ENCODE results near the gene CRACDL.

The CRACDL gene

DNA sequence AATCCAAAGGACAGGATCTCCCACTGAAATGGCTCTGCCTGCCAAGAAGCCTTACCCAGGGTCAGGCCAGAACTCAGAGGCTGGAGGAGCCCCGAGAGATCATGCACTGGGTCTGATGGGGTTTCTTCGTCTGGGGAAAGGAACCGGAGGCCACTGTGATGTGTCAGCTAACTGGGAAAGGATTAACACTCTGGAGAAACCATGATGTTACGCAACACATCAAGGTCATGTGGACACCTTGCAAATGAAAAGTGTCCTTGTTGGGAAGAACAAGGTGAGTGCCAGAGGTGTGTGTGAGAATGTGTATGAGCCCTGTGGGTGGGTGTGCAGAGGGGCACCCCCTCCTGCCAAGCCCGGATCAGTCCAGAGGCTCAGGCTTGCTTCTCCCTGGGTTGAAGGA, 86.9 kb downstream of the CRACDL start:
- DNase-seq: no peak

DNA sequence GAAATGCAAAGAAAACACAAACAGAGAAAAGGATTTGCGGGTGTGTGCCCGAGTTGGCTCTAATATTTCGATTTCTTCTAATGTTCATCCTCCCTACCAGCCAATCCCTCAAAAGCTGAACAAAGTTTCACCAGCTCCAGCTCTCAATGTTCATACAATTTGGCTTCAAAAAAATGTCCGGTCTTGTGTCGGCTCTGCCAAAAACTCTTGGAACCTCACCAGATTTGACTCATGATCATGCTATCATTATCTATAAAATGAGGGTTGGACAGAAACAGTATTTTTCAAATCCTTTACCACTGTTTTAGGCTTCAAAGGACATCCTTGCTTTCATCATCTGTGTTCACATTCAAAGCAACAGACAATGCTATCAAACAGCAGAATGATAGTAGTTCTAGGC, 88.2 kb downstream of the CRACDL start:
- DNase-seq: no peak

DNA sequence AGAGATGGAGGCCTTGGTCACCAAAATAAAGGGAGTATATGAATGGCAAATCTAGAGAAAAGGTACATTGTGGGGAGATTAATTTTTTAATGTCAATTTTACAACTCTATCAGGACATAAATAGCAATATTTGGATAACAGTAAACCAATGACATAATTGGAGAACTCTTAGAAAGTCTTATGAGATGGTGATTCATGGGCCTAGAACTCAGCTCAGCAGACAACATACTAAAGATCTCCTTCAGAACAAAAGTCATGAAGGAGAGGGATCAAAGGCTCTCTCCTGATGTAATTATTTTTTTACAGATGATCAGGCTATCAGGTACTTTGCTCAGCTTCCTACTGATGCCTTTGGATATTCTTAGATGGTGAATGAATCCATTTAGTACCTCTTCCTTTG, 90.0 kb downstream of the CRACDL start:
- DNase-seq: no peak

DNA sequence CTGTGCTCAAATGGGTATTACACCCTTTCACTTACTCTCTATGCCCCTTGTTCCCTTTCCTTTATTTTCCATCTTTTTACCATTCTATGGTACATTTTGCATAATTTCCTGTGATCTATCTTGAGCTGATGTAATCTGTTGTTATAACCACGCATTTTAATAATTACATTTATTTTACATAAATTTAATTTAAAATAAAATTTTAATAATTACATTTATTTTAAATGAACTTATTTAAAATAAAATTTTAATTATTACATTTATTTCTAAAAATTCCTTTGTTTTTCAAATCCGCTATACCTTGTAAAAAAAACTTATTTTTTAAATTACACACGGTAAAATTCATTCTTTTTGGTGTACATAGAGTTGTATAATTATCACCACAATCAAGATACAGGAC, 93.9 kb downstream of the CRACDL start:
- DNase-seq: no peak

DNA sequence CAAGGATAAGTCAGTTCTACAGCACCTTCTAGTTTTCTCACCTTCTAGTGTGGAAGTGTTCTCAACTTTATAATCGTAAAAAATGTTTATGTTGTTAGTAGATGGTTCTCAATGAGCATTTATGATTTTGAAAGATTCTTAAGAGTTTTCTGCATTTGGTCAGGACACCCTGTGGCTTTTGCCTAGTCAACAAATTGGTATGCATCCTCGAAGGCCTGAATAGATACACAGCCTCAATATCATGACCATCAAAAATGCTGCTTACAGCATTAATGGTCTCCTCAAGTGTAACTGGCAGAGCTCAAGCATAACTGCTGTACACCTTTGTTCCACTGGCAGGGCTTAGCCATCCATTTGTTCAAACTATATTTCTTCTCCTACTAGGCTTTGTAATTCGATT, 96.7 kb downstream of the CRACDL start:
- no peak for DNase-seq

DNA sequence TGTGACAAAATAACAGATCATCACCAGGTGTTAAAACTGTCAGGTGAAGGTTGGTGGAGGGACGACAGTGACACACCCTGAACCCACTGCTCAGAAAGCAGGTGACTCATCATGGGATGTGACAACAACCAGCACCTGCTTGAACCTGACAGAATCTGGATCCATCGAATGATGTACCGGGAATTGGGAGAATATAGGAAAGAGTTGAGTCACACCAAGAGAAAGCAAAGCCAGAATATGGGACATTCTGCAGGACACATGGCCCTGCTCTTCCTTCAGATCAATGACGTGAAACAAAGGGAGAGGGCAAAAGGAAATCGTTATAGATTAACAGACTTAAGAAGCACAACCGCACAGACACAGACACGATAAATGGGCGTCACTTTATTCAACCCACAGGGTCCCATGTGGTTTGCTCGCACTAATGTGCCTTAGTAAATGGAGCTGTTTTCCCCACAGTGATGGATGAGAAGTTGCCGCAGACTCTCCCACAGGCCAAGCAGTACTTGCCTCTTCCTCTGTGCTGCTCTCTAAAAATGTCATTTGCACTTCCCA, 100.1 kb downstream of the CRACDL start:
- no peak for DNase-seq

DNA sequence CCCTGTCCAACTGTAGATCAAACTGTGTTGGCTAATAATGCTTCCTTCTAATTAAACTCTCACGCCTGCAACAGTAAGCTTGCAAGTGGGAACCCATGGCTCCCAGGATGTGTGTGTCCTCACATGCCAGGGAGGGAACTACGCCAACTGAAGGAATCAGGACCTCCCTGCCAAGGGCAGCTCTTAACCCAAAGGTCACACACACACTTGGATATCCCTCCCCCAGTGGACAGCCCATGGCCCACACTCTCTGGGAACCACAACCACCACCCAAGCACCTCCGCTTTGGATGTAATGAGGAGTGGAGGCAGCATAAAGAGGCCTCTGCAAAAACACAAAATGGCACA, 102.1 kb downstream of the CRACDL start:
- no peak for DNase-seq

DNA sequence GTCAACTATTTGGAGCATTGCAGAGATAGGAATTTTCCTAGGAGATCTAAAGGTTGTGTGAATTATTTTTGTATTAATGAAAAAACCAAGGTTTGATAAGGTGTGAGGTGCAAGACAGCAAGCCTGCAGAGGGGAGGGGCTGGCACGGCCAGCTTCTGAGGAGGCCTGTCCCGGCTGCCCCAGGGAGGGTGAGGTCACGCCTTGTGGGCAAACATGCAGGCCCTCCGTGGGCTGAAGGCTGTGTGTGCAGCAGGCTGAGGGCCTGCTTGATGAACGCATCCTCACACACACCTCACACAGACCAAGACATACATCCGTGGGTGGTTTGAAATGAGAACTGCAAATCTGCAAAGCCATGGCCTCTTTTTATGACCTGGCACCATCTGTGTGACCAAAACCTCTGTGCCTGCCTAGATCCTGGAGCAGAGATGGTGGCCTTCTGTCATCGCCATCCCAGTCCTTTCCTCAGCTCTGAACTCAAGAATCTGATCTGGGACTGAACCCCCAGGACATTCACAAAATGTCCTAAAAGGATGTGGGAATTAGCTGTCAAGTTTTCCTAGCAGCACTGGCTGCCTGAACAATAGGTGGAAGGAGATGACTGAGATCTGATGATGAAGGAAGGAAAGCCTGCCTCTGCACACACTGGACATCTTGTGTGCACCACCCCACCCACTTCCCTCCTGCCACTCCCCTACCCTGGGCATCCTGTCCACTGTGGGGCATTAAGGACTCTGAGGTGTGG, 102.7 kb downstream of the CRACDL start:
- no peak for DNase-seq

DNA sequence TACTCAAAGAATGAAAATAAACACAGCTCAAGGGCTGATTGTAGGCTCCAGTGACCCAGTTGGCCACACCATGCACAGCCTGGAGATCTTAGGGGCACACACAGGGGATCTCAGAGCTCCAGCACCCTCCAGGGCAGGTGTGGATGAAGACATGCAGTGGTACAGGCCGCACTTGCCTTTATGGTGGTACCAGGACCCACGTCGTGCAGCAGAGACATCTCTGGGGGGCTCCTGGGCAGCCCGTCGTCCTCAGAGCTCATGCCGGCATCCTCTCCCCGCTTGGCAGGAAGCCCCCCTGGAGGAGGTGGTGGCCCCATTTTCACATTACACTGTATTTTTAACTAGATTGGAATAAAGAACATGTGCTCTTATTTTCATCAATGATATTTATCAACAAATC, 103.9 kb downstream of the CRACDL start:
- no peak for DNase-seq

DNA sequence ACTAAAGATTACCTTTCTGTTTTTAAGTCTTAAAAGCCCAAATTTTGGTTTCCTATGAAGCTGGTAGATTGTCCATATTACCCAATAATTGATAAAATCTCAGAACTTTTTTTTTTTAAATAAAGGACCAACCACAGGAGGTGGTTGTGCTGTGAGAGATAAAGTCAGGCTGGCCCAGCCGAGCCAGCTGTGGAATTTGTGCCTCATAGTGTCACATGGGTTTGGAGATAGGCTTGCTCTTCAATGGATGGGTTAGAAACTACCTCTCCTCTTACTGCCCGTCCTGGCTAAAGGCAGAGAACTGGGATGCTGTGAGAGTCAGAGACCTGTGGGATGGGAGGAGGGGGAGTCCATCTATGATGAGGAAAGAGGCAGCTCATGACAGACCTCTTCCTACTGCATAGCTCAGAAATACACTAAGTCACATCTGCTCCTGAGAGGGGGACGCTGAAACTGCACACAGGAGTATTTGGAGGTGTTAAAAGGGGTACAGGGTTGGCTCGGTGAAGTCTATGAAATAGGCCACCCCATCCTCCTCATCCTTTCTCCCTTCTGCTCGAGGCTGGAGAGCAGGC, 105.4 kb downstream of the CRACDL start:
- peak; percentile 86 for DNase-seq

DNA sequence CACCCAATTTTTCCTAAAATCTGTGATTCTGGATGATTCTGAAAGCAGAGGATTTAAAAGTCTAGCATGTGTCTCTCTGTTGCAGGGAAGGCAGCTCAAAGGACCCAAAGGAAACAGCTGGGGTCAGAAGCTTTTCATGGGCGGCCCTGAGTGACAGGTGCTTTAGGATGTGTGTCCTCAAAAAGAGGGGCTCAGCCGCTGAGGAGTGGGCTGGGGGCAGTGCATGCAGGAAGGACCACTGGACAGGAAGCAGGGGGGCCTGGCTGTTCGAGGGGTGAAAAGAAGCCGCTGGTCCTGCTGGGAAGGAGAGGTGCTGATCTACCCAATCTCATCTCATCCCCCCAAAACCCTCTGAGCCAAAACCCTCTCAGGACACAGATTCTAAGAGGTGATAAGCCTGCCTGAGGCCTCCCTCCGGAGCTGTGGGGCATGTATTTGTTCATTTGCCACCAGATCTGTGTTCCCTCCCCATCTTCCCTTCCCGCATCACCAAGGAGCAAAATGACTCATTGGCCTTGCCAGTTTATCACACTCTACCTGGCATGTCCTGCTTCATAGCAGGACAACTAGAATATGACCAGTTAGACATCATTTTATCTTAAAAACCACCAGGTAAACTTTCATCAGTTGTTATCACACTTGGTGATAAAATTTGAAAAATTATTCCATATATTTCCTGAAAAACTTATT, 106.3 kb downstream of the CRACDL start:
- DNase-seq: peak; percentile 32

DNA sequence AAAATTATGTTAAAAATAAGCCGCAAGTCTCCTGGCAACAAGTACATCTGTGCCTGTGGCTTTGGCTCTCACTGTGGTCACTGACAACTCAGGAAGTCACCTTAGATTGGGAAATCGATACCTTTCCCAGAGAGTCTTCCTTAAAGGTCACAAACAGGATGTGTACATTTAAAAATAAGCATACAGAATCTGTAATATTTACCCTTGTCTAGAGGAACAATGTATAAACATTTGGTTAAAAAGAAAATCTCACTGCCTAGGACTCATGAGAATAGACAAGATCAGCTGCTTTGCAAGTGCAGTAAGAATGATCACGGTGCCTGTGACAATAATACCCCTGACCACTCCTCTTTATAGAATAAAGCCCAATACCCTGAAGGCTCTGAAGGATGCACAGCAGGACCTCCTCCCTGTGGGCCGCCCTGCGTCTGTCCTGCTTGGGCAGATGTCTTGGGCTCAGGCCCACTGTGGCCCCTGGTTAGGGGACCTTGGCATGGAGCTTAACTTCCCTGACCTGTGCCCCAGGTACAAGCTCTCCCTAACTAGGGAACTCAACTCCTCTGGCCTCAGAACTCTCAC, 107.1 kb downstream of the CRACDL start:
- DNase-seq: peak; percentile 41

DNA sequence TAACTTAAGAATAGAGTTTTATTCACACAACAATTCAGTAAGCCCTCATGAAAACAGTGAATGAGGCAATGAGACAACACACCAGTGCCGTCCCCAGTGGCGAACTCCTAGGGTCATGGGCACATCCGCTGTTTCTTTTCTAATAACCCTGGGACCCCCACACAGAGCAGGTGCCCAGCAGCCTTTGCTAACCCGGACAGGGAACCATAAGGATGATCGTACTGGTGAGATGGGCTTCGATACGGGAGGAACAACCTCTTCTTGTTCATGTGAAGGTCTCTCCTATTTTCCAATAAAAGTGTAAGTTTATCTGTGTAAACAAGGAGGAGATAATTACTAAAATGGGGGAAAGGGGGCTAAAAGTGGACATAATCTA, 107.7 kb downstream of the CRACDL start:
- DNase-seq: no peak

DNA sequence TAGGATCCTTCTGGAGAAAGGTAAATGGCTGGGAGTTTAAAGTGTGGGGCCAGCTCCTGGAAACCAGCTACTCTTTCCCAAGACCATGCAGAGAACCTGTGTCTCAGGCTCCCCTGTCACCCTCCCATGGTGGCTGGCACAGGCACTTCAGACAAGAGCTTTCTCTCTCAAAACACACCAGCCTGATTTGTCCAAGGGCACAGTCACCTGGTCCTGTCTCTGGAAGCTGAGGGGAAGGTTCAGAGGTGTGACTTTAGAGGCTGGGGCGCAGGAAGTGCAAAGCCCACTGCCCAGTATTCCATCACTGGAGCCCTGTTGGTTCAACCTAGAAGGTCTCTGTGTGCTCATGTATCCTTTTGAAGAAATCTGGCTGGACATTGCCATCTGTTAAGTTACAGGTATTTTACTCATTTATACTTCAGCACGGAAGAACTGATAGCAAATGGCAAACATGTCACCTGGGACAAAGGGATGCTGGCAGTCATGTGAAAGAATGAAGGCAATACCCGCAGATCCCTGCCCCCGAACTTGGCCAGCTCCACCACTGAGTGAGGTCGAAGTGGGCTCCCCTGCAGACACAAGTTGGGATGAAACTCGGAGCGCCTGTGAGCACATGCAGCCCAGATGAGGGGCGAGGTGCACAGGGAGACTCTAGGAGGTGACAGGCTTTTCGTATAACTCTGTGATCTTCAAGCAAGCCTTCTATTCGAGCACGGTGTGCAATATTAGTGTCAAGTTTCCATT, 108.2 kb downstream of the CRACDL start:
- no peak for DNase-seq

DNA sequence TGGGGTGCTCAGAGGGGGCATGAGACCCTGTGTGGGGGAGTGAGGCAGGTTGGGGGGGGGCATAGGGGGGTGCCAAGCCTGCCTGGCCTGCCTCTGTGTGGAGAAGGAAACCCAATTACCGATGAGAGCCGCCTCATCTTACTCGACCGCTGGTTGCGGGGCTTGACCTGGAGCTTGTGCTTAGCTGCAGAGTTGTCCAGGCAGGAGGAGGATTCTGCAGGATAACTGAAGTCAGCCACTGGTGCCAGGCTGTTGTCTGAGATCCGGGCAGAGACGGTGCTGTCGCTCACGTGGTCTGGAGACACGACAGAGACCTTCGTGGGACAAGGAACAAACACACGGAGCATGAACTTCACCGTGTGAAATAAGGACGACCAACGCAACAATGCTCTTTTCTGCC, 109.2 kb downstream of the CRACDL start:
- DNase-seq: no peak

DNA sequence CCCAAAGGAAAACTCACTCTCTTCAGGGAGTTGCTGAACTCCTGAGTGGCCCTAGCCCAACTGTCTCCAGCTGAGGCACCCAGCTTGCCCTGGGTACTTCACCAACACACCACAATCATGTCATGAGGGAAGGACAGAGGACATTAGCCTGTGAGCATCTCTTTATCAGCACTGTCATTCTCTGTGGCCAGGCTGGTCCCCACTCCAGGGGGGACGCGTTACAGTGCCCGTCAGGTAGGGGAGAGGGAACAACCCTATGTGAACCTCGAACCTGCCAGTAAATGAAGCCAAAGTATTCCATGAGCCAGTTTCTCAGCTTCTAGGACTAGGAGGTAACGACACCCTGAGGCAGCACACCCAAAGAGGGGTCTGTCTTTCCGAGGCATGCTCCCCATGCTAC, 110.2 kb downstream of the CRACDL start:
- no peak for DNase-seq

DNA sequence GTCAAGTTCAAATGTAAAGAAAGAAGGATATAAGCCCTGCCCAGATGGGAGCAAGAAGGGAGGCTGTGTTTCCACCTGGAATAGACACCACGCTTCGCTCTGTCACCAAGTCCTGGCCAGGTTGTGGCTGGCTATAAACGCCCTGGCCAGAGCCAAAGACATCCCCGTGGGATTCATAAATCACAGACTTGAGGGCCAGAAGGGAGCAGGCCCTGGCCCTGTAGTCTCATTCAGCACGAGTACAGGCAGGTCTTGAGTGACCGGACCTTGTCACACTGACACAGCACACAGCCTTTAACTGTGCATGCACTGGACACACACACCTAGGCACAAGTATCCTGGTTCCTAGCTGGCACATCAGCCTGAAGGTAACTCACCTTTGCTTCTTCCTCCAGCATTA, 110.6 kb downstream of the CRACDL start:
- DNase-seq: no peak

DNA sequence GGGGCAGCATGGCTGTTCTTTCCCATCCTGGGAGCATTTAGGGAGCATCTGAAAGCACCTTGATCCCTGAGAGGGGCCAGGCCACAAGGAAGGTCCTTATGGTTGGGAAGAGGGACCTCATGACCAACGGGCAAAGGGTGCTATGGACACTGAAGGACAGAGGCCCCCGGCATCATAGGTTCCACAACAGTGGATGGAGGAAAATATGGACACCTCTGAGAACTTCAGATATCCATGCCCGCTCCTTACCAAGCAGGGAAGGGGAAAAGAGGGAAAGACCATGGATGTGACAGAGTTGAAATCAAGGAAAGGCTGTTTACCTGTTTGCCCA, 111.0 kb downstream of the CRACDL start:
- no peak for DNase-seq

DNA sequence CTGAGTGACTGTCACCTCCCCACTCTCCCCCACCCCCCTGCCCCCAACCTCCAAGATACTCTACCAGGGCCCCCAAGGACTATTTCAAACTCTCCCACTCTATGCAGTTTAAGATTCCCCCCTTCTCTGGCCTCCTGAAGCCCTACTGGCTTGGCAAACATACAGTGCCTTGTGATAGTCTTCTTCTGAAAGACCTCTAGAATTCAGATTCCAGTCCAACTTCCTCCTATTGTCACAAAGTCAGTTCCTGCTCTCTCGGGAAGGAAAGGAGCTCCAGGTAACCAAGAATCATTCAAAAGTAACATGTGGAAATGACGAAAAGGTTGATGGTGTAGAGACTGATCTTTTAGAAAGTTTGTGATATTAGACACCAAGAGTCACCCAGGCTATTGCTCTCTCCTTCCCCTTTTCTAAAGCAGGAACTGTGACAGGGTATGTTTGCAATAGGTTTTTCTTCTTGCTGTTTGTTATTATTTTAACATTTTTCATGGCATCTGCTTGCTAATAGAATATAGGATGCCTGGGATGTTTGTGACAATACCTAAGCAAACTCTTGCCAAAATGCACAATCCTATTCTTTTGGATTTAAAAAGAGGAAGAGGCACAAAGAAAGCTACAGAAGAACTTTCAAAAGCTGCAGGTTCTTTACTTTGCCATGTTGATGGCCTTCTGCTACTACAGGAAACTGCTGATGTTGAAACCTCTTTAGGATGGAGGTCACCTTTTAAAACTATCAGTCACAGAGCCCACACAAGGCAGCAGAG, 111.6 kb downstream of the CRACDL start:
- DNase-seq: peak; percentile 43

DNA sequence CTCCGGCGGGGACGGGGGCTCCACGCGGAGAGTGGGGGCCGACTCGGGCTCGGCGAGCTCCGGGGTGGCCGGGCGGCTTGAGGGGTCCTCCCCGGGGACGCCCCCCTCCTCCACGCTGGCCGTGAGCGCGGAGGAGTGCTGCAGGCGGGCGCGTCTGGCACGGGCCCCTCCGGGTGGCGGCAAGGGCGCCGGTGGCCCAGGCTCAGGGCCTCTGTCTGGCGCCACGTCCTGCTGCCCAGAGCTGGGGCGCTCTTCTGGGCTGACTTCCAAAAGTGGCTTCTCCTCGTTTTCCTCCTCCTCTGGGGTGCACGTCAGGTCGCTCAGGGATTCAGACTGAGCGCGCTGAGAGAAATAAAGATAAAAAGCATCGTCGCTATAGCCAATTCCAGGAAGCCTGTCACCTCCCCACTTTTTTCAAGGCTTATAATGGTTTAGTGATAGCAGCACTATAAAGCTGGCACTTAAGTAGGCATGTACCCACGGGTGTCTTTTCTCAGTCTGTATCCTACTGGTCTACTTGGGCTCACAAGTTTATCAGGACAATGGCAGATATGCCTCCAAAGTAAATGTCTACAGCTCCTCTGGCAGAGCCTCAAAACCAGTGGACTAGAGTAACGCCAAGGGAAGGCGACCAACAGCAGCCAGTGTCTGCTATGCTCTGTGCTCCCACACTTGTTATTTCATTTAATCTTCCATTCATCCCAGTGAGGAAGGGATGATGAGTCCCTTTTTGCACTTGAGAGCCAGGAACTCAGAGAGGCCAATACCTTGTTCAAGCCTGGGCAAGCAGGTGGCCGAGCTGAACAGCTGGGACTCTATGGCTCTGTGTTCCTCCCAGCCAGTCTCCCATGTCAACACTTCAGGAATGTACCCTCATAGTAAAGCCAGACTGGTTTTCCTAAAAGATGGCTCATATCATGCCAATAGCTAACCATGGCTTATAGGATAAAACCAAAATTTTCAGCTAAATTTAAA, 112.5 kb downstream of the CRACDL start:
- DNase-seq: no peak
